Sigmoid colon (tissue), 7 donors: ENCODE data around the gene RRBP1. TPM values are rescaled to one million over a fixed set of nuclear protein-coding genes. Genes with fewer than 3 reads are reported as not detected.

Experiments
- DNase-seq: peaks from one replicate; pipeline ENCODE4 v3.0.0-alpha.2; 2019
- H3K27ac ChIP-seq, 4 donors: fragments of 200-600 bp; sonication (generic); one replicate each; pipeline ENCODE4 v1.5.1; 2016 to 2019; ENCODE audit warnings: mild to moderate bottlenecking in 1 of 4
- H3K27me3 ChIP-seq, 3 donors: fragments of 200-600 bp; sonication (generic); one replicate each; pipeline ENCODE4 v1.5.1; 2019; ENCODE audit warnings: mild to moderate bottlenecking in 1 of 3
- H3K36me3 ChIP-seq, 4 donors: fragments of 200-600 bp; sonication (generic); one replicate each; pipeline ENCODE4 v1.5.1; 2016 to 2019
- H3K4me1 ChIP-seq, 4 donors: fragments of 200-600 bp; sonication (generic); one replicate each; pipeline ENCODE4 v1.5.1; 2017 to 2019
- H3K4me3 ChIP-seq, 4 donors: fragments of 200-600 bp; sonication (generic); one replicate each; pipeline ENCODE4 v1.5.1; 2017 to 2019; ENCODE audit warnings: mild to moderate bottlenecking in 2 of 4, moderate library complexity in 1 of 4
- H3K9me3 ChIP-seq, 4 donors: fragments of 200-600 bp in 3 of 4; sonication (generic) in 3 of 4; one replicate each; pipeline versions ENCODE4 v1.5.1 to v1.6.1; 2013 to 2019
- EP300 ChIP-seq, 4 donors: sonication (generic); formaldehyde crosslinking; IDR thresholded peaks; one replicate each; pipeline ENCODE4 v1.6.1; 2017; ENCODE audit warnings: antibody characterized with exemption in 4 of 4
- POLR2A ChIP-seq, 2 donors: fragments of 450-650 bp; IDR thresholded peaks; one replicate each; pipeline ENCODE4 v1.6.1; 2016; ENCODE audit warnings: antibody characterized with exemption in 2 of 2, mild to moderate bottlenecking in 2 of 2, moderate library complexity in 2 of 2
- POLR2AphosphoS5 ChIP-seq, 4 donors: sonication (generic); formaldehyde crosslinking; IDR thresholded peaks; one replicate each; pipeline ENCODE4 v1.6.1; 2017; ENCODE audit warnings: antibody characterized with exemption in 4 of 4
- WGBS, 2 donors: extraction: QIAGEN DNeasy Blood & Tissue Kit; methylation state at CpG; one replicate each; pipeline ENCODE4 v1.1.7; 2013; 5-methylcytosine and 5-hydroxymethylcytosine counted together
- intact Hi-C: fragments of 100-400 bp; cut with DNase I; formaldehyde crosslinking; loops from one replicate; pipeline ENCODE4 v1.15.1; 2023
- polyA plus RNA-seq, 3 donors: library from polyadenylated mRNA; stranded (reverse); fragments of 200-250 nt; gene quantifications; one replicate each; pipeline ENCODE4 v1.2.3, GENCODE V29; 2013
- total RNA-seq, 4 donors: library from RNA; depleted of rRNA; stranded (reverse); fragments of >200 nt; gene quantifications; one replicate each; pipeline ENCODE4 v1.1.0, GENCODE V29; 2016
- TF ChIP-seq, protein P1 (sequence below), 4 experiments: fragments of 450-650 bp in 3 of 4; fragments of 200-600 bp in 1 of 4; IDR thresholded peaks; one replicate each; pipeline ENCODE4 v1.5.1; 2016 to 2019; ENCODE audit warnings: antibody characterized with exemption in 4 of 4, mild to moderate bottlenecking in 3 of 4, moderate library complexity in 2 of 4
- donor health status: healthy with polysubstance abuse.
- donor health status: Bipolar disorder and iron deficiency.
- donor health status: healthy.

Gene RRBP1
- total and polyA plus RNA-seq, 7 donors, result 24.6 to 245 (median 35.3) TPM

DNA sequence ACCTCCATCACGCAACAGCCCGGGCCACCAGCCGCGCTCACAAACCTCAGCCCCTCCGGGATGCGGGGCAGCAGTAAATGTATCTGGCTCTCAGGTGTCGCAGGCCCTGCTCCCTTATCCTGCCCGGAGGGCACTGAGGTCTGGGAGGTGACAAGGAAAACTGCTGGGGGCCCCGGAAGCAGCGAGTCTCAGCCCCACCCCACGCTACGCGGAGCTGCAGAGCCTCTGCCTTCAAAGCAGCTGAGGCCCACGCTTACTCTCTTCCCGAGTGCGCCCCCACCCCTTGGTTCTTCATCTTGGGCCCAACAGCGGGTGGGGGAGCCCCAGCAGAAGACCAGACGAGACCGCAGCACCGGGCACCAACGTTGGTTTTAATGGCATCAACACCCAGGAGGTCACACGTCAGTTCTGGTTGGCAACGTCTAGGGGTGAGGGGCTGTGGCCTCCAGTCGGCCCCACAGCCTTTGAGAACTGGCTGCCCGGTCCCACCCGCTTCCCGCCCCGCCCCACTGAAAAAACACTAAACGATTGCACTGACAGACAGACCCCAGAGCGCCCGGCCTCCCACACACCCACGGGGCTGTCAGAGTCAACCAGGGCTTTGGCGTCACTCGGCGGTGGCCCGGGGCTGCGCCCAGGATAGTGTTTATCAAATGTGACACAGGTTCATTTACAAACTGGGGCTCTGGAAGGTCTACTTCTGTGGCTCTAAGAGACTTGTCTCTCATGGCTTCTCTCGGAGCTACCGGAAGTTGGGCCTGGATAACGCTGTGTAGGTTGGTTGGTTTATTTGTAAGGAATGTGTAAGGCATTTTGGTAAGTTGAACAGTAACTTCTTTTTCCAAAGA lies 68.5 kb downstream of the RRBP1 start:
- TF ChIP-seq, protein P1, sequence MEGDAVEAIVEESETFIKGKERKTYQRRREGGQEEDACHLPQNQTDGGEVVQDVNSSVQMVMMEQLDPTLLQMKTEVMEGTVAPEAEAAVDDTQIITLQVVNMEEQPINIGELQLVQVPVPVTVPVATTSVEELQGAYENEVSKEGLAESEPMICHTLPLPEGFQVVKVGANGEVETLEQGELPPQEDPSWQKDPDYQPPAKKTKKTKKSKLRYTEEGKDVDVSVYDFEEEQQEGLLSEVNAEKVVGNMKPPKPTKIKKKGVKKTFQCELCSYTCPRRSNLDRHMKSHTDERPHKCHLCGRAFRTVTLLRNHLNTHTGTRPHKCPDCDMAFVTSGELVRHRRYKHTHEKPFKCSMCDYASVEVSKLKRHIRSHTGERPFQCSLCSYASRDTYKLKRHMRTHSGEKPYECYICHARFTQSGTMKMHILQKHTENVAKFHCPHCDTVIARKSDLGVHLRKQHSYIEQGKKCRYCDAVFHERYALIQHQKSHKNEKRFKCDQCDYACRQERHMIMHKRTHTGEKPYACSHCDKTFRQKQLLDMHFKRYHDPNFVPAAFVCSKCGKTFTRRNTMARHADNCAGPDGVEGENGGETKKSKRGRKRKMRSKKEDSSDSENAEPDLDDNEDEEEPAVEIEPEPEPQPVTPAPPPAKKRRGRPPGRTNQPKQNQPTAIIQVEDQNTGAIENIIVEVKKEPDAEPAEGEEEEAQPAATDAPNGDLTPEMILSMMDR (IDR thresholded peaks at IDR 0.05), result no peak
- peak in 1 of 4 donors; percentile 13 for TF ChIP-seq EP300 (IDR thresholded peaks at IDR 0.05)
- peak in 1 of 4 donors; percentile 5 for TF ChIP-seq POLR2AphosphoS5 (IDR thresholded peaks at IDR 0.05)
- TF ChIP-seq POLR2A (IDR thresholded peaks at IDR 0.05), result no peak
- intact Hi-C loops, result loop anchor here (1.0 to 2.0 kb wide), 3 partner anchors 43 to 83 kb away; partner anchors contain the start of genes BFSP1 and DSTN
- Histone ChIP-seq H3K27me3 (no peaks in the 10 kb centered on the region), H3K9me3 (no peaks in the 10 kb centered on the region), H3K36me3 (peaks cover 4 to 44% (median 17%) of the 10 kb centered on the region in 4 donors), H3K4me1 (peaks cover 0 to 88% (median 86%) of the 10 kb centered on the region in 4 donors), H3K27ac (peak overlapping the region; percentile 86 to 100 (median 92)), H3K4me3 (peak overlapping the region in 1 of 4 donors; percentile 13)
- peak; percentile 80 for DNase-seq
- 64 to 82% methylated on average over 40 of the region's 40 CpGs for WGBS, 2 donors

DNA sequence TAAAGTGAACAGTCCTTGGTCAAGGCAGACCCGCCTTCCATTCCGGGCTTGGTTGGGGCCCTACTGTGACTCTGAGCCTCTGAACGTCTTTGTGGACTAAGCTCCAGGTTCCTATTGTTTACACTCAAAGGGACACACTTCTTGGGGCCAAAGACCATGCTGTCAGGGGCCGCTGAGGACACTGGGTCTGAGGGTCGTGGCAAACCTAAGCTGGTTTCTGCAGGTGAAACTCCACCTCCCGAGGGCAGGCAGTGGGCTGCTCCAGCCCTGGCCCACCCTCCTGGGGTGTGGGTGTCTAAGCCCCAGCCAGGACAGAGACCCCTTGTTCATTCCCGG lies 69.1 kb downstream of the RRBP1 start:
- H3K27me3 ChIP-seq, result no peaks in the 10 kb centered on the region
- intact Hi-C loops, result loop anchor here (1.0 to 2.0 kb wide), 2 partner anchors 42 to 76 kb away; partner anchors contain the start of gene DSTN
- no peak overlapping the region for H3K4me3 ChIP-seq
- TF ChIP-seq, protein P1 (IDR thresholded peaks at IDR 0.05), result no peak
- TF ChIP-seq POLR2AphosphoS5 (IDR thresholded peaks at IDR 0.05), result no peak
- no peak for TF ChIP-seq POLR2A (IDR thresholded peaks at IDR 0.05)
- TF ChIP-seq EP300 (IDR thresholded peaks at IDR 0.05), result no peak
- no peak for DNase-seq
- peaks cover 0 to 94% (median 90%) of the 10 kb centered on the region in 4 donors for H3K4me1 ChIP-seq
- no peaks in the 10 kb centered on the region for H3K9me3 ChIP-seq
- peak overlapping the region; percentile 86 to 100 (median 92) for H3K27ac ChIP-seq
- 63 to 85% methylated on average over 7 of the region's 7 CpGs for WGBS, 2 donors
- H3K36me3 ChIP-seq, result peaks cover 5 to 42% (median 18%) of the 10 kb centered on the region in 4 donors

DNA sequence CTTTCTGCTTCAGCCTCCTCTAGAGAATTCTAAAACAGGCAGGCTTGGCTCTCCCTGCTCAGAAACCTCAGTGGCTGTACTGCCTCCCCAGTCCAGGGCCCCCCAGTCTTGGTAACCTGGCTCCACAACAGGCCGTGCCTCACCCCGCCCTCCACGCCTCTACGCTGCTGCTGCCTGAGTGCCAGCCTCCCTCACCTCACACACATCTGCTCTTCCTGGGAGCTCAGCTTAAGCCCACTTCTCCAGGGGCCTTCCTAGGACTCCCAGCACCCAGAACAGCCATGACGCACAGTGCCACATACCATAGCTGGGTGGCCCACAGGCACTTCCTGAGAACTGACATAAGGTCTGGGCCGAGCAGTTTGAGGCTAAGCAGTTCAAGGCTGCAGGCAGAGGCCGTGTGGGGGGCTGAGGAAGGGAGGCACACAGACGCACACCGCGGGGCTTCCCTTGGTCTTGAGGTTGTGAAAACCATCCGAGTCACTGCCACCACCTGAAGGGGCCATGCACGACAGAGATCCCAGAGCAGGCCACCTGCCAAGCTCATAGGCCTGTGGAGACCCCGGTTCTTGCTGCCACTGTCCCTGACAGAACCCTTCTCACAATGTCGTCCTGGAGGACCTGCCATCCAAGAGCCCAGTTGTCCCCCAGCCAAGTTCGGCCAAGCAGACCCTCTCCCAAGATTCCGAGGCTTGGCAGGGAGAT lies 69.6 kb downstream of the RRBP1 start:
- Histone ChIP-seq H3K27ac (peak overlapping the region; percentile 86 to 100 (median 92)), H3K9me3 (no peaks in the 10 kb centered on the region), H3K27me3 (no peaks in the 10 kb centered on the region), H3K4me1 (peaks cover 0 to 97% (median 91%) of the 10 kb centered on the region in 4 donors), H3K36me3 (peaks cover 8 to 43% (median 21%) of the 10 kb centered on the region in 4 donors), H3K4me3 (no peak overlapping the region)
- WGBS, 2 donors, result 51 to 52% methylated on average over 16 of the region's 16 CpGs
- intact Hi-C loops, result loop anchor here (2.0 kb wide), 1 partner anchor 42 kb away; the partner anchor contains the start of gene DSTN
- peak; percentile 91 for DNase-seq
- peak; percentile 83 to 94 (median 92) for TF ChIP-seq POLR2AphosphoS5 (IDR thresholded peaks at IDR 0.05)
- TF ChIP-seq POLR2A (IDR thresholded peaks at IDR 0.05), result peak in 1 of 2 donors; percentile 10
- TF ChIP-seq, protein P1 (IDR thresholded peaks at IDR 0.05), result no peak
- TF ChIP-seq EP300 (IDR thresholded peaks at IDR 0.05), result peak; percentile 89 to 98 (median 97)

DNA sequence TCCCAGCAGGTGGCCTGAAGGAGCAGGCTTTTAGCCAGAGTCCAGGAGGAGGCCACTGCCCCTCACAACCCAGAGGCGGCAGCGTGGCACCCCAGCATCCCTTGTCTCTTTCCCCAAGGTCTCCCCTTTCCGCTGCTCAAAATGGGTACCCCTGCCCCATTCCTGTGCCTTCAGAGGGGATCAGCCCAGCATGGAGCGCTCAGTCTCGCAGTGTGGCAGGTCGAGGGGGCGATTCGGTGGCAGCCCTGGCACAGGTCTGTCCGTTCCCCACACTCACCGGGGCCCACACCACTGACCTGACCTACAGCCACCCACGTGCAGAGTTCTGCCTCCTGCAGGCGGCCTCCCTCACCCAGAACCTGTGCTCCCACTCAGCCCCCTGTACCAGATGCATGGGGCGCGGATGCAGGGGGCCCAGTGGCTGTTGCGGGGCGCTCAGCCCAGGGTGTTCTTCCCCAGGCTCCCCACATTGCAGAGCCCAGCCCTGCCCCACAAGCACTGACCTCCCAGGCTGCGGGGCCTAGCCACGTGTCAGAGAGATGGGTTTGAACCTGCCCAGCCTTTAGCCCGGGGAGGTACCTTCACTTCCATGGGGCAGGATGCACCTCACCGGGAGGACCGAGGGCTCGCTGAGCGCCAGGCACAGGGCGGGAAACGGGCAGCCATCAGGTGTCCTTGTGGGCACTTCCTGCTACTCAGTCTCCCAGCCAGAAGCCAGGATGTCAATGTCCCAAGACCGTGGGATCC lies 70.3 kb downstream of the RRBP1 start:
- Histone ChIP-seq H3K4me1 (peaks cover 0 to 96% (median 92%) of the 10 kb centered on the region in 4 donors), H3K27me3 (no peaks in the 10 kb centered on the region), H3K4me3 (no peak overlapping the region), H3K36me3 (peaks cover 8 to 47% (median 23%) of the 10 kb centered on the region in 4 donors), H3K9me3 (no peaks in the 10 kb centered on the region), H3K27ac (peak overlapping the region; percentile 86 to 100 (median 92))
- 56 to 78% methylated on average over 26 of the region's 26 CpGs for WGBS, 2 donors
- intact Hi-C loops, result loop anchor here (2.0 kb wide), 1 partner anchor 41 kb away; the partner anchor contains the start of gene DSTN
- peak; percentile 77 for DNase-seq
- TF ChIP-seq POLR2A (IDR thresholded peaks at IDR 0.05) (no peak), POLR2AphosphoS5 (IDR thresholded peaks at IDR 0.05) (peak in 3 of 4 donors; percentile 2 to 44 (median 21)), EP300 (IDR thresholded peaks at IDR 0.05) (no peak)
- TF ChIP-seq, protein P1 (IDR thresholded peaks at IDR 0.05), result peak in 3 of 4 experiments; percentile 41 to 49 (median 43)
